Activated naive CD8-positive, alpha-beta T cell treated with anti-CD3 and anti-CD28 coated beads, Interleukin-2, amount 50 U/mL, for 24 hours (primary cell): ENCODE results near the gene PRDM12.

Experiments used
- ATAC-seq: fragments of 150-1000 bp; cut with Tn5 transposase; one replicate; pipeline ENCODE4 v1.10.0; 2021
- DNase-seq: peaks from one replicate; pipeline ENCODE4 v3.0.0; 2021
- H3K27ac Mint-ChIP-seq: one replicate; pipeline ENCODE4 v1.8.0; 2021; ENCODE audit warnings: mild to moderate bottlenecking, mixed read lengths
- H3K27me3 Mint-ChIP-seq: one replicate; pipeline ENCODE4 v1.8.0; 2021; ENCODE audit warnings: mixed read lengths
- H3K36me3 Mint-ChIP-seq: one replicate; pipeline ENCODE4 v1.8.0; 2021; ENCODE audit warnings: low read depth, mixed read lengths
- H3K4me1 Mint-ChIP-seq: one replicate; pipeline ENCODE4 v1.8.0; 2021; ENCODE audit warnings: mixed read lengths
- H3K4me3 Mint-ChIP-seq: one replicate; pipeline ENCODE4 v1.8.0; 2021; ENCODE audit warnings: mild to moderate bottlenecking, moderate library complexity, mixed read lengths
- H3K9me3 Mint-ChIP-seq: one replicate; pipeline ENCODE4 v1.8.0; 2021; ENCODE audit warnings: mixed read lengths

Gene PRDM12

GRCh38 chr9:130633336-130634190 is 30.8 kb upstream of the PRDM12 start:
- H3K4me1 Mint-ChIP-seq, result no peaks in the 10 kb centered on the region
- H3K9me3 Mint-ChIP-seq, result no peaks in the 10 kb centered on the region
- H3K36me3 Mint-ChIP-seq, result peaks cover 26% of the 10 kb centered on the region
- H3K27ac Mint-ChIP-seq, result no peak overlapping the region
- no peak for DNase-seq
- no peak overlapping the region for H3K4me3 Mint-ChIP-seq
- no peak for ATAC-seq
- H3K27me3 Mint-ChIP-seq, result no peaks in the 10 kb centered on the region

- Mint-ChIP-seq H3K4me3 (no peak overlapping the region), H3K9me3 (no peaks in the 10 kb centered on the region), H3K4me1 (no peaks in the 10 kb centered on the region), H3K27ac (no peak overlapping the region), H3K36me3 (peaks cover 31% of the 10 kb centered on the region), H3K27me3 (no peaks in the 10 kb centered on the region)
- ATAC-seq (no peak), DNase-seq (no peak)
These were observed 30.1 kb upstream of the PRDM12 start for GRCh38 chr9:130634191-130634768.

- H3K9me3 Mint-ChIP-seq, result no peaks in the 10 kb centered on the region
- no peak overlapping the region for H3K4me3 Mint-ChIP-seq
- peaks cover 31% of the 10 kb centered on the region for H3K36me3 Mint-ChIP-seq
- DNase-seq, result no peak
- H3K27me3 Mint-ChIP-seq, result no peaks in the 10 kb centered on the region
- H3K4me1 Mint-ChIP-seq, result no peaks in the 10 kb centered on the region
- H3K27ac Mint-ChIP-seq, result no peak overlapping the region
- ATAC-seq, result no peak
These were observed 29.6 kb upstream of the PRDM12 start for GRCh38 chr9:130634801-130635200.

GRCh38 chr9:130635306-130635705 is 29.1 kb upstream of the PRDM12 start:
- ATAC-seq (no peak), DNase-seq (no peak)
- Mint-ChIP-seq H3K27me3 (no peaks in the 10 kb centered on the region), H3K36me3 (peaks cover 29% of the 10 kb centered on the region), H3K27ac (no peak overlapping the region), H3K4me1 (no peaks in the 10 kb centered on the region), H3K9me3 (no peaks in the 10 kb centered on the region), H3K4me3 (no peak overlapping the region)

- H3K27me3 Mint-ChIP-seq, result no peaks in the 10 kb centered on the region
- DNase-seq (no peak), ATAC-seq (no peak)
- no peaks in the 10 kb centered on the region for H3K9me3 Mint-ChIP-seq
- no peak overlapping the region for H3K27ac Mint-ChIP-seq
- no peak overlapping the region for H3K4me3 Mint-ChIP-seq
- H3K36me3 Mint-ChIP-seq, result peaks cover 26% of the 10 kb centered on the region
- no peaks in the 10 kb centered on the region for H3K4me1 Mint-ChIP-seq
These were observed 28.4 kb upstream of the PRDM12 start for GRCh38 chr9:130635721-130636647.

- Mint-ChIP-seq H3K4me3 (no peak overlapping the region), H3K27ac (no peak overlapping the region), H3K4me1 (no peaks in the 10 kb centered on the region), H3K27me3 (no peaks in the 10 kb centered on the region), H3K36me3 (peaks cover 25% of the 10 kb centered on the region), H3K9me3 (no peaks in the 10 kb centered on the region)
- no peak for DNase-seq
- ATAC-seq, result no peak
These were observed 27.8 kb upstream of the PRDM12 start for GRCh38 chr9:130636648-130637020.

- Mint-ChIP-seq H3K4me3 (no peak overlapping the region), H3K36me3 (peaks cover 22% of the 10 kb centered on the region), H3K27me3 (no peaks in the 10 kb centered on the region), H3K27ac (no peak overlapping the region), H3K4me1 (no peaks in the 10 kb centered on the region), H3K9me3 (no peaks in the 10 kb centered on the region)
- ATAC-seq (no peak), DNase-seq (no peak)
These were observed 25.9 kb upstream of the PRDM12 start for GRCh38 chr9:130638284-130639123.

GRCh38 chr9:130639124-130639765 is 25.1 kb upstream of the PRDM12 start:
- ATAC-seq (no peak), DNase-seq (no peak)
- H3K9me3 Mint-ChIP-seq, result no peaks in the 10 kb centered on the region
- no peak overlapping the region for H3K27ac Mint-ChIP-seq
- peaks cover 22% of the 10 kb centered on the region for H3K36me3 Mint-ChIP-seq
- no peaks in the 10 kb centered on the region for H3K4me1 Mint-ChIP-seq
- H3K27me3 Mint-ChIP-seq, result no peaks in the 10 kb centered on the region
- no peak overlapping the region for H3K4me3 Mint-ChIP-seq

- no peak overlapping the region for H3K4me3 Mint-ChIP-seq
- DNase-seq, result no peak
- H3K36me3 Mint-ChIP-seq, result peaks cover 18% of the 10 kb centered on the region
- H3K27ac Mint-ChIP-seq, result no peak overlapping the region
- H3K27me3 Mint-ChIP-seq, result no peaks in the 10 kb centered on the region
- H3K9me3 Mint-ChIP-seq, result no peaks in the 10 kb centered on the region
- ATAC-seq, result no peak
- no peaks in the 10 kb centered on the region for H3K4me1 Mint-ChIP-seq
These were observed 24.4 kb upstream of the PRDM12 start for GRCh38 chr9:130639866-130640555.

GRCh38 chr9:130640681-130641080 is 23.7 kb upstream of the PRDM12 start:
- H3K27ac Mint-ChIP-seq, result no peak overlapping the region
- no peaks in the 10 kb centered on the region for H3K27me3 Mint-ChIP-seq
- DNase-seq (no peak), ATAC-seq (no peak)
- H3K36me3 Mint-ChIP-seq, result peaks cover 18% of the 10 kb centered on the region
- H3K4me1 Mint-ChIP-seq, result no peaks in the 10 kb centered on the region
- peaks cover under 1% of the 10 kb centered on the region for H3K9me3 Mint-ChIP-seq
- no peak overlapping the region for H3K4me3 Mint-ChIP-seq

GRCh38 chr9:130642926-130643325 is 21.5 kb upstream of the PRDM12 start:
- no peaks in the 10 kb centered on the region for H3K4me1 Mint-ChIP-seq
- no peak overlapping the region for H3K4me3 Mint-ChIP-seq

GRCh38 chr9:130651221-130651620 is 13.2 kb upstream of the PRDM12 start:
- peaks cover 17% of the 10 kb centered on the region for H3K27me3 Mint-ChIP-seq
- no peaks in the 10 kb centered on the region for H3K4me1 Mint-ChIP-seq
- H3K36me3 Mint-ChIP-seq, result peaks cover 2% of the 10 kb centered on the region
- no peak for ATAC-seq
- H3K27ac Mint-ChIP-seq, result no peak overlapping the region
- peaks cover 3% of the 10 kb centered on the region for H3K9me3 Mint-ChIP-seq
- no peak for DNase-seq
- no peak overlapping the region for H3K4me3 Mint-ChIP-seq

More at GRCh38 chr9:130642926-130643325, 21.5 kb upstream of the PRDM12 start:
- ATAC-seq, result no peak
- peaks cover 2% of the 10 kb centered on the region for H3K27me3 Mint-ChIP-seq
- DNase-seq, result no peak
- peaks cover 9% of the 10 kb centered on the region for H3K9me3 Mint-ChIP-seq
- no peak overlapping the region for H3K27ac Mint-ChIP-seq
- peaks cover 13% of the 10 kb centered on the region for H3K36me3 Mint-ChIP-seq

- Mint-ChIP-seq H3K36me3 (no peaks in the 10 kb centered on the region), H3K9me3 (no peaks in the 10 kb centered on the region), H3K4me3 (no peak overlapping the region), H3K27me3 (peaks cover 18% of the 10 kb centered on the region), H3K27ac (no peak overlapping the region), H3K4me1 (no peaks in the 10 kb centered on the region)
- ATAC-seq, result no peak
- DNase-seq, result no peak
These were observed 12.6 kb upstream of the PRDM12 start for GRCh38 chr9:130651752-130652151.
